ENCODE measurements around the gene MAD1L1.

GRCh38 chr7:2249744-2250323, 17.1 kb upstream of the MAD1L1 start:
- TF ChIP-seq, protein P1, sequence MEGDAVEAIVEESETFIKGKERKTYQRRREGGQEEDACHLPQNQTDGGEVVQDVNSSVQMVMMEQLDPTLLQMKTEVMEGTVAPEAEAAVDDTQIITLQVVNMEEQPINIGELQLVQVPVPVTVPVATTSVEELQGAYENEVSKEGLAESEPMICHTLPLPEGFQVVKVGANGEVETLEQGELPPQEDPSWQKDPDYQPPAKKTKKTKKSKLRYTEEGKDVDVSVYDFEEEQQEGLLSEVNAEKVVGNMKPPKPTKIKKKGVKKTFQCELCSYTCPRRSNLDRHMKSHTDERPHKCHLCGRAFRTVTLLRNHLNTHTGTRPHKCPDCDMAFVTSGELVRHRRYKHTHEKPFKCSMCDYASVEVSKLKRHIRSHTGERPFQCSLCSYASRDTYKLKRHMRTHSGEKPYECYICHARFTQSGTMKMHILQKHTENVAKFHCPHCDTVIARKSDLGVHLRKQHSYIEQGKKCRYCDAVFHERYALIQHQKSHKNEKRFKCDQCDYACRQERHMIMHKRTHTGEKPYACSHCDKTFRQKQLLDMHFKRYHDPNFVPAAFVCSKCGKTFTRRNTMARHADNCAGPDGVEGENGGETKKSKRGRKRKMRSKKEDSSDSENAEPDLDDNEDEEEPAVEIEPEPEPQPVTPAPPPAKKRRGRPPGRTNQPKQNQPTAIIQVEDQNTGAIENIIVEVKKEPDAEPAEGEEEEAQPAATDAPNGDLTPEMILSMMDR (conservative IDR thresholded peaks at IDR 0.05) = no peak
- no peak for TF ChIP-seq ZFX (IDR thresholded peaks at IDR 0.05)

Data from C4-2B (cell line).